ENCODE results near the gene CAMSAP1.

- TF ChIP-seq CTCF (conservative IDR thresholded peaks at IDR 0.05; ENCODE audit: low read length) (no peak), EZH2phosphoT487 (IDR thresholded peaks at IDR 0.05; ENCODE audit: borderline replicate concordance, low read depth, low read length) (no peak)
Measured at GRCh38 chr9:135877791-135878527, 29.4 kb downstream of the CAMSAP1 start.

All from OCI-LY7 (cell line).